Stimulated activated CD8-positive, alpha-beta memory T cell treated with anti-CD3 and anti-CD28 coated beads, Interleukin-15, amount 100 ng/mL, for 24 hours (primary cell): ENCODE data around the gene CCNDBP1.
"Not testable (repeated sequence)": the region's sequence is repeated elsewhere in the genome, so short reads cannot be mapped to it uniquely, and the experiment has no call there.

Experiments
- DNase-seq: peaks from one replicate; pipeline ENCODE4 v3.0.0-alpha.2; 2020; ENCODE audit warnings: low read depth

CCNDBP1 gene

DNA sequence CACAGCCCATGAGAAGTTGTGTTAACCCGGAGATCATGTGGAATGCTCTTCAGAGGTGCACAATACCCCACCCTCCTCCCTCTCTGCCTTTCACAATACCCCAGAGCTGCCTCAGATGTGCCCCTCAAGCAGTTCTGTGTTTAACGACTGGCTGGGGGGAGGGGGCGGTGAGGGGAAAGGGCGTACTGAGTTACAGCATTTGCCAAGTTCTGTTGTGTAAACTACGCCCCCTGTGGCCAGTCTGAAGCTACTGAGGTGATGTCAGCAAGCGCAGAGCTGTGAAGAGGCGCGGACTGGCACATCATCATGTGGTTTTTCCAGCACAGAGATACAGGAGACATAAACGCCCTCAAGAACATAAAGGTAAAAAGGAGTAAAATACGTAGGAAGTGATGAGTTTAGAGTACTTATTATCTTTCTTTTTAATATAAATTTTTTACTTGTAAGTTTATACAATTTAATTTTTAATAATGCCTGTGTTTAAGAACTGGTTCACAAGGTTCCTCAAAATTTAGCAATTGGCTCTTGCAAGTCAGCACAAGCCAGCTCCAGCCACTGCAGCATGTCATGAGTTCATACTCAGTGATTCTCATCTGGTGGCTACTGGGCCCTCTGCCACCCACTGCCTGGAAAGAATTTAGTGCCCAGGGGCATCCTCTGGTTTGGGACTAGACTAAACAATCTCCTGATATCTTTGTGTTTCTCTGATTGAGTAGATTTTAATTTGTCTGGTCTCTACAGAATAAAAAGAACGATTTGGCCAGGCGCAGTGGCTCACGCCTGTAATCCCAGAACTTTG lies 33.9 kb downstream of the CCNDBP1 start:
- no peak for DNase-seq

DNA sequence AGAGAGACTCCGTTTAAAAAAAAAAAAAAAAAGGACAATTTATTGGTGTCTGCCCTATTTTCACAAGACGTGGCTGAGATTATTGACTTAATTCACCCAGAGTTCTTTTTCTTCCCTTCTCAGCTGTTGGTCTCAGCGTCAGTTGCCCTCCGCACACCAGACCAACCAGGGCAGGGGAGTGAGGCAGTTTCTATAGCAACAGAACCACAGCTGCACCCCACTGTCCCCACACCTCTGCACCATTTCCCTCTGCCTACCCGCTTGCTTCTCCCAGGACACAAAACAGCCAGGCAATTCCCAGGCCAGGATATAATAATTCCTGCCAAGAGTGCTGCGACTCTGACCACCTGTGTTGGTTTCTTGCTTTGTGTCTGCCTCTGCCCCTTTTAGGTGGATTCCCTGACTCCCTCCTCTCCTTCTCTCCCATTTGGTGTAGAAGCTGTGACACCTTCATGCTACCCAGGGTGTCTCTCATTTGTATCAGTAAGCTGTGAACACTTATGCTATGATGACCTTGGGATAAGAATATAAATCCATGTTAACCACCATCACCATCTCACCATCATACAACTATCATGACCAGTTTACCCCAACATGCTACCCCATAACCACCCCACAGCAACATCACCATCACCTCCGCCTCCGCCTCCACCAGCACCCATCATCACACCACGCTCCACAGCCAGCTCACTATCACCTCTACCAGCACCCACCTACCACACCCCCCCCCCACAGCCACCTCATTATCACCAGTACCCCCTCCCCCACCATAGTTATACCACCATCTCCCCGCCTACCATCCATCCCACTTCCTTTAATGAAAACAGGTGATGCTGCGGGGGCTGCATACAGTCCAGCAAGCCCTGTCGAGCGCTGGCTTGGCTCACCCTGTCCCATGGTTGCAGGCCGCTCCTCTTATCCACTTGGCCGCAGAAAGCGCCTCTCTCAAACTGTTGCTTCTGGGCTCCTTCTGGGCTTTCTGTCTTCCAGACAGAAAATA lies 35.0 kb downstream of the CCNDBP1 start:
- DNase-seq: no peak

DNA sequence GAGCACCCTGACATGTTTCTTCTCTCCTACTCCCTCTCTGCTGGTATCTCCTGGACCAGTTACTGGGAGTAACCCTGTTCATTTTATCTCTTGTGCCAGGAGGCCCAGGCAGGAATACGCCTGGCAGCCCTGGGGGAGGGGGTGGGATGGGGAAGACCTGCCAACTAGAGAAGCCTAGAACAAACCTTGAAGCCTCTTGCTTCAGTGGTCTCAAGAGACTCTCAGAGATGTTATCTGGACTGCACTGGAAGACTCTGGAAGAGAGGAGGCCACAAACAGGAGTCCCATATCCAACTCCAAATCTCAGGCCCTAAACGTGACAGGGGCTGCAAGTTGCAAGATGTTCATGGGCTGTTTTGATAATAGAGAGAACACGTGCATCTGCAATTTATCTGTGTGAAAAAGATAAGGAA lies 35.8 kb downstream of the CCNDBP1 start, which contains the start of gene EPB42:
TSS of gene EPB42 (minus strand) at position 28 of the 413 bp plus-strand sequence. CDS start 193 bp downstream, outside the sequence.
- no peak for DNase-seq

DNA sequence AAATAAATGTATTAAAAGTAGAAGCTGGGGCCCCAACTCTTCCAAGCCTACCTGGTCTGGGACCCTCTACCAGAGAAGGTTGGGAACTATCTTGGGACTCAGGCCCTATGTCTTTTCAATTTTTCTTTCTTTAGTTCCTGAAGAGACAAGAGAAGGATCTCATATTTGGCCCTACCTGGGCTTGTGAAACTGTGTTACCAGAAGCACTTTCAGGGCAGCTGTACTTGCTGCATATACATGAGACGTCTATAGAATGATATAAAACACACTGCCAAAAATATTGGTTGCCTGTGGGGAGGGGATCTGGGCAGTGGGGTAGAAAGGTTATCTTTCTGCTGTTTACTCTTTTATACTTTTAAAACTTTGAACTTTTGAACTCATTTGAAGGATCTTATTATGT lies 36.2 kb downstream of the CCNDBP1 start:
- no peak for DNase-seq

DNA sequence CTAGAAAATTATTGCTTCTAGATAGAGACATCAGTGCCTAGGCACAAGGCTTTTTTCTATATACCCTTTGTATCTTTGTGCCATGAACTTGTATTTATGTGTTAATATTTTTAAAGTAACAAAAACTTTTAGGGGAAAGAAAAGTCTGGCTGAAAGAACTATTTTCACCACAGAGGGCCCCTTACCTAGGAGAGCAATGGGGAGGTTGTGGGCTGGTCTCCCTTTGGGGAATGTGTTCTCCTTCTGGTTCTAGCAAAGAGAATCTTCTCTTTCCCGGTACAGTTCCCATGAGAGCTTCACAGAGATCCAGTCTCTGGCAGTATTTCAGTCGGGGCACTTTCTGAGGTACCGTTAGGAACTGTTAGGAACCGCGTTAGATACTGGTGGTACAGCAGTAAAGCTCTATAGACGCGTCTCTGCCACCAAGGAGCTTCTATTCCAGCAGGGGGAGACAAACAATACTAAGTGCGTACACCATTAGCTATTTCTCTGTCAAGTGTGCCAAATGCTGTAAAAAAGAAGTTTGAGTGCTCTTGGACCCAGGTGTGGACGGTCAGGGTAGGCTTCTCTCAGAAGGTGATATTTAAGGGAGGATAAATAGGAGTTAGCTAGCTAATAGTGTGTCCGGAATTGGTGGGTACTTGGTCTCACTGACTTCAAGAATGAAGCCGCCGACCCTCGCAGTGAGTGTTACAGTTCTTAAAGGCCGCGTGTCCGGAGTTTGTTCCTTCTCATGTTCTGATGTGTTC lies 40.2 kb downstream of the CCNDBP1 start:
- no peak for DNase-seq

DNA sequence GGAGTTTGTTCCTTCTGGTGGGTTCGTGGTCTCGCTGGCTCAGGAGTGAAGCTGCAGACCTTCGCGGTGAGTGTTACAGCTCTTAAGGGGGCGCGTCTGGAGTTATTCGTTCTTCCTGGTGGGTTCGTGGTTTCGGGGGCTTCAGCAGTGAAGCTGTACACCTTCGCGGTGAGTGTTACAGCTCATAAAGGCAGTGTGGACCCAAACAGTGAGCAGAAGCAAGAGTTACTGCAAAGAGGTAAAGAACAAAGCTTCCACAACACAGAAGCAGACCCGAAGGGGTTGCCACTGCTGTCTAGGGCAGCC lies 40.7 kb downstream of the CCNDBP1 start:
- DNase-seq: not testable (repeated sequence)

DNA sequence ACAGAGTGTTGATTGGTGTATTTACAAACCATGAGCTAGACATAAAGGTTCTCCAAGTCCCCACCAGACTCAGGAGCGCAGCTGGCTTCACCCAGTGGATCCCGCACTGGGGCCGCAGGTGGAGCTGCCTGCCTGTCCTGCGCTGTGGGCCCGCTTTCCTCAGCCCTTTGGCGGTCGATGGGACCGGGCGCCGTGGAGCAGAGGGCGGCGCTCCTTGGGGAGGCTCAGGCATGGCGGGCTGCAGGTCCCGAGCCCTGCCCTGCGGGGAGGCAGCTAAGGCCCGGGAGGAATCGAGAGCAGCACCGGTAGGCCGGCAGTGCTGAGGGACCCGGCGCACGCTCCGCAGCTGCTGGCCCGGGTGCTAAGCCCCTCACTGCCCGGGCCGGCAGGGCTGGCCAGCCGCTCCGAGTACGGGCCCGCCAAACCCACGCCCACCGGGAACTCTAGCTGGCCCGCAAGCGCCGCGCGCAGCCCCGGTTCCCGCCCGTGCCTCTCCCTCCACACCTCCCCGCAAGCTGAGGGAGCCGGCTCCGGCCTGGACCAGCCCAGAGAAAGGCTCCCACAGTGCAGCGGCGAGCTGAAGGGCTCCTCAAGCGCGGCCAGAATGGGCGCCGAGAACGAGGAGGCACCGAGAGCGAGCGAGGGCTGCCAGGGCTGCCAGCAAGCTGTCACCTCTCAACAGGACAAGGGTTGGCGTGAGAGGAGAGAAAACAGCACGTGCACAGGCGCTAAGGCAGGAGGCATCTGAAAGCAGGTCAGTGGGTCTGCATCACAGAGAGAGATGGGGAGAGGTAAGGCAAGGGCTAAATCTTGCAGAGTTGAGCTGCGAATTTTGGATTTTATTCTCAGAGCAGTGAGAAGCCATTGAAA lies 41.5 kb downstream of the CCNDBP1 start:
- DNase-seq: no peak

DNA sequence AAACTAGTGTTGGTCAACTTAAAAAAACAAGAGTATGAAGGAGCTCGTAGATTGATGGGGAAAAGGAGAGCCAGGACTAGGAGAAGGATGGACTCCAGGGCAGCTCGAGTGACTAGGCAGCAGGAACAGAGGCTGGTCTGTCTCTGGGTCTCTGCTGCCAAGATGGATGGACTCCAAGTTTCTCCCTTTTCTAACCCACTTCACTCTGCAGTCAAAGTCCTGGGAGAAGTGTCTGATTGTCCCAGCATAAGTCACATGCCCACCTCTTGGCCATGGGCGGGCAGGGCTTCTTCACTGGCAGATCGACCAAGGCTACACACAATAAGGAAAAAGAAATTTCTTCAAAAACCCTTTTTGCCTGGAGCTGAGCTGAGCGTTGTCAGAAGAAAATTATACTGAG lies 44.8 kb downstream of the CCNDBP1 start:
- DNase-seq: no peak

DNA sequence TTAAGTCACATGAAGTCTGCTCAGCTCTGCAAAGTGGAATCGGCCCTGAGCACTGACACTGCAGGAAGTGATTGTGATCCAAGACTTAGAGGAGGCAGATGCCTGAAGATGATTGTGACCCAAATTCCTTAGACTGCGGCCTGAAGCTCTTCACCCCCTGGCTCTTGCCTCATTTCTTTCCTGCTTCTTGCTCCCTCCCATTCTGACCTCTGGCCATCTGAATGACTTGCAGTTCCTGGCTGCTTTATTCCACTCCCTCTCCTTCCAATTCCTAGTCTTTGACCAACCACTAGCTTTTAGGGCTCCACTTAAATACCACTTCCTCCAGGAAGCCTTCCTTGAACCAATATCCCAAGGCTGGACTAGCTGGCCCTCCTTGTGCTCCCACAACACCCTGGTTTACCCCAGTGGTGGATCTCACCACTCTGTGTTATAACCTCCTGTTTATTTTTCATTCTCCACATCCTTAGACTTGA lies 45.5 kb downstream of the CCNDBP1 start:
- DNase-seq: no peak

DNA sequence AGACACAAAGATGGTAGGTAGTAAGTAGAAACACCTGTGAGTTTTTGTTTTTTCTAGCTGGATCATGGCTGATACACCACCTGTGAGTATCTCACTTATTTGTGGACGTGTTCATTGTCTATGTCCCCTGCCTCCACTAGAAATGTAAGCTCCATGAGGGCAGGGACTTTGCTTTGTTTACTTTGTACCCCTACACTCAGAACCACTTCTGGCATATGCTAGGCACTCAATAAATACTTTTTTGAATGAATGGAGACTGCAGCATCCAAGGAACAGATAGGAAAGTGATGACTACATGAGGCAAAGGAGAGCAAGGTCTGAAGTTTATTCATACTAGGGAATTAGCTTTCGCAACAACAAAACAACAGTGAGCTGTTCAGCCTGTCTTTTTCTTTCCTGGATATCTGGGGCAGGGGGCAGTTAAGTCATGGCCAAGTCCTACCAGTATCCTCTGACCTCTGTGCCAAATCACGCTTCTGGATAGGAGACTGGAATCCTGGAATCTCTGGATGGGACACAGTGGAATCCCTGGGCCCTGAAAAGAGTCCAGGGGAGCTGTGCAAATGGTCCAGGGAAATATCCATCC lies 47.2 kb downstream of the CCNDBP1 start:
- DNase-seq: no peak

DNA sequence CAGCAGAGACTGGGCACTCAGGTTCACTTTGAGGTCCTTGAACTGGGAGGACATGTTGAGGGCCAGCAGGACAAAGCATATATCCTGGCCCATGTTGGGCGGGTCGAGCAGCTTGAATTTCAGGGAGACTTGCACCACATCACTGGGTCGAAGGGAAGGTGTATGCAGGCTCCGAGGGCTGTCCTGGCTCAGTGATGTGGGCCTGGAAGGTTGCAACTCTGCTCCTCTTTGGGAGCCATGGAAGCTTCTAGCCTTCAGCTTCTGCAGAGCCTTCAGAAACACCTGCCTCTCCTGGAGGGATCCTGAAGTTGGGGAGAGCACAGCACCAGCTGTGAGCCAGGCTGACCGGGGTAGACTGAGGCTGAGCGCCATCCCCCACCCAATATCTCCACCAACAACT lies 50.3 kb downstream of the CCNDBP1 start:
- no peak for DNase-seq

DNA sequence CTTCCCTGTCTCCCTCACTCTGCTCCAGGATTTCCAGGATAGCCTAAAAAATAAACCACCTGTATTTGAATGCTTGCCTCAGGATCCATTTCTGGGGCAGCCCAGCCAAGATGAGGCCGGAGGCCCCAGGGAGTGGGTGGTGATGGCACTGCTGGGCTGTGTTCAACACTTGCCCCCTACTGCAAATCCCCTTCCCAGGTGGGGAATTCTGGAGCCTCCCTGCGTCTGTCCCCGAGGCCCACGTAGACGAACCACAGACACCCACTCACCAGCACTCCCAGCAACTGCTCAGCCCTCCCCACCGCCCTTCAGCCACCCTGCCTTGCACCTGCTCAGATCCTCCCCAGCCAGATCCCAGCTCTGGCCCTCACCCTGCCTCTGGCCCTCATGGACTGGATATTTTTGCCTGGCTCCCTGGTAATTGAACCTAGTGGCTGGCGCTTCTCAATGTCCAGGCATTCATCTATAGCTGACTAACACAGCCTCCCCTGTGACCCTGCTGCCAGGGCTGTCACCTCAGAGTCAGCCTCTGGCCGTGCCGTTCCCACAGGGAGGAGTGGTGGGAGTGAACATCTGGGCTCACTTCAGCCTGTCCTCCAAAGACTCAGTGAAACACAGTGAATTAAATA lies 52.8 kb downstream of the CCNDBP1 start:
- DNase-seq: no peak

DNA sequence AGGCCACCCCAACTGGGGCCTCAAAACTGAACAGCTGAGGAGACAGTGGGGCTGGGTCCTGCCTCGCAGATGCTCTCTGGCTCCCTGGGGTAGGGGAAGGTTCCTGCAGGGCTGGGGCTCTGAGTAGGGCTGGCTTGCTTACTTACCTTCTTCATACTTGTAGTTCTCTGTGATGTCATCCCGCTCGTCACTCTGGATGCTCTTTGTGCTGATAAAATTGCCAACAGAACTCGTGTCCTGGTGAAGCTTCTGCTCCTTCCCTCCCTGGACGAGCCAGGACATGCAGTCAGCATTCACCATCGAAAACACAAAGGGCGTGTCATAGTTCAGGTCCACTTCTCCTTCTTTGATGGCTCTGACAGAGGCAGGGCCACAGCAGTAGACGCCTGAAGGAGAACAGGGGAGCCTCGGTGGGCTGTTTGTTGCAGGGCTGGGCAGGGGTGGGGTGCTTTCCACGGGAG lies 53.5 kb downstream of the CCNDBP1 start:
- DNase-seq: no peak

DNA sequence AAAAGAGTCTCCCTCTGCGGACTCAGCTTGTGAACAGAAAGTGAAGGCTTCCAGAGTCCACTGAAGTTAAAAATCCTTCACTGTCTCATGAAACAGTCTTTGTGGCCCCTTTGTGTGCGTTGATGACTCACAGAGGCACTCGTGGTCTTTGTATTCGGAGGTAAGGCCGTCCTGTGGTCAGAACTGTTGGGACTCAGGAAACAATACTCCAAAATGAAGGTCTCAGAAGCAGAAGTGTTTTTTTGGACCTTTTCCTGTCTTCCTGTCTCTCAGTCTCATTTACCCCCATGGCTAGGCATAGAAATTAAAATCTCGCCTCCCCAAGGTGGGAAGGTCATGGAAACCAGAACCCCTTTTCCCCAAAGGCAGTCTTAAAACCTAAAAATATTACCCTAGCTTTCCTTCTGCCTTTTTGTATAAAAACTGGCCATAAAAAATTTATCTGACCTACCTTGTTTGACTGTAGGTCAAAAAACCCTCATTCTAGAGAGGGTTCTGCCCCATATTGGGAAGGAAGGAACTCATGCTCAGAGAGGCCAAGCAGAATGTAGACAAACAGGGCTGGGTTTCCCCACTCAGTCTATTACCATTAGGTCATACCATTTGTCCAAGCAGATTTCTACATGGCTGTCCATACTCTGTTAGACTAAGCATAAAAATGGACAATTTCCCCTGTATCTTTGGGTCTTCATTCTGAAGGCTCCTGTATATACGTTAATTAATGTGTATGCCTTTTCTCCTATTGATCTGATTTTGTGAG lies 54.7 kb downstream of the CCNDBP1 start:
- no peak for DNase-seq

DNA sequence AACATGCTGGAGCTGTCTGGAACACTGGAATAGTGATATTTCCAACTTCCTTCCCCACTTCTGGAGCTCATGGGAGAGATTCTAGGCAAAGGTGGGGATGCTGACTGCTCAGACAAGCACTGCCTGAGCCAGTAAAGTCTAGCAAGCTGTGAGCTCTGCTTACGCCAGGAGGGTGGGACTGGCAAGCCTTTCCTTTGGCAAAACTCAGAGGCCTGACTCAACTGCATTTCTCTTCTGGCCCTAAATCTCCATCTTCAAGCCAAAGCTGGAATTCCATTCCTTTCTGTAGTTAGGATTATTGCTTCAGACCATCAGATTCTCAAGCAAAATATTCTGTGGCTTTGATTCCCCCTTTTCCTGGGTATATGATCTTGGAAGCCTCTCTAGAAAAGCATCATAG lies 55.9 kb downstream of the CCNDBP1 start:
- no peak for DNase-seq

DNA sequence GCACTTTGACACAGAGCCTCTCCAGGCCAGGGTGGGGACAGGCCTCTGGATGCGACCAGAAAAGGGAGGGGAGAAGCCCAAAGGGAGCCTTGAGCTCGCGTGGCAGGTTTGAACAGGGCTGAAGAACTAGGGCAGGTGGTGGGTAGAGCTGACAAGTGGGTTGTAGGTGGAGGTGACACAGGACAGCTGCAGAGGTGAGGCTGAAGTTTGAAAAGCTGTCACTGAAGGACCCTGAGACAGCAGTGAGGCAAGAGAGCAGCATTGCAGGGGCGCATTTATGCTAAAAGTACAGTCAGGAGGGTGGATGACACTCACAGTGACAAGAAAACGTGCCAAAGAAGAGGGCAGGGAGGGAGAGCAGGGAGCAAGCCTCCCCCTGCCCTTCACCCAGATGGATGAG lies 57.4 kb downstream of the CCNDBP1 start:
- DNase-seq: no peak

DNA sequence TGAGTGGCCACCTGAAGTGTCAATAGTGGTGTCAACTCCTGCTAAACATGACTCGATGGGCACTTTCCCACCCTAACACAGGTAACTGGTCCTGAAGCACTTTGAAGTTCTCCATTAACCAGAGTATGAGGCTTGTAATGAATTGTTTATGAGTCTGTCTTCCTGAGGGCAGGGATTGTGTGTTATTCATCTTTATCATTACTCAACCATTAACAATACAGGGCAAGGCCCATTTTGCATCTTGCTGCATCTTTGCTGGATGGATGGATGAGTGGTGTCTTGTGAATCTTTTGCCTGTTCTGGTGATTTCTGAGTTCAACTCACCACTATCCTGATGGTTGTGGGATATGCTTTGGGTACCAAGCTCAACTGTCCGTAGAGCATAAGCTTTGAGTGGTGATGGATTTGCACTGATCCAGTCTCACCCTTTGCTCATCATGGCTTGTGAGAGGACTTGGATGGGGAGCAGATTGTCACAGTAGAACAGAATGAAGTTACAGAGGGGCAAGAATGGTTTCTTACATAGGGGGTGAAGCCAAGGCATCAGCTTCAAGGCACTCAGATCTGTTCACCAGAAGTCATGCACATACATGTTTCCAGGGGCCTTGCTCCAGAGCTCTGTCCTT lies 57.9 kb downstream of the CCNDBP1 start:
- no peak for DNase-seq

DNA sequence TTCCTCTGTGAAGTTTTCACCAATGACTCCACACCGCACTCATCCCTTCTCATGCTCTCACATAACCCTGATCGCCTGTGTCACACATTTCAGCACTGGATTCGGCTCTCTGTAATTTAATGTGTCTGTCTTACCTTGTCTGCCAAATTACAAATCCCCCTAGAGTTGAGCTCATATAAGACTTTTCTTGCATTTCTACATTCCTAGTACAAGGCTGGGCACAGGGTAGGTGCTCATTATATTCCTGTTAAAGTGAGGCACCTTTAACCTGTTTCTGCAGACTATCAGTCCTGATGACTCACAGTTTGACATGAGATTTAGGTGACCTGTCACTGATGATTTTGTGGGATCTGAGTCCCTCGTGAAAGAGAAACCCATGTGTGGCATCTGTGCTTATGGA lies 58.9 kb downstream of the CCNDBP1 start:
- DNase-seq: no peak

DNA sequence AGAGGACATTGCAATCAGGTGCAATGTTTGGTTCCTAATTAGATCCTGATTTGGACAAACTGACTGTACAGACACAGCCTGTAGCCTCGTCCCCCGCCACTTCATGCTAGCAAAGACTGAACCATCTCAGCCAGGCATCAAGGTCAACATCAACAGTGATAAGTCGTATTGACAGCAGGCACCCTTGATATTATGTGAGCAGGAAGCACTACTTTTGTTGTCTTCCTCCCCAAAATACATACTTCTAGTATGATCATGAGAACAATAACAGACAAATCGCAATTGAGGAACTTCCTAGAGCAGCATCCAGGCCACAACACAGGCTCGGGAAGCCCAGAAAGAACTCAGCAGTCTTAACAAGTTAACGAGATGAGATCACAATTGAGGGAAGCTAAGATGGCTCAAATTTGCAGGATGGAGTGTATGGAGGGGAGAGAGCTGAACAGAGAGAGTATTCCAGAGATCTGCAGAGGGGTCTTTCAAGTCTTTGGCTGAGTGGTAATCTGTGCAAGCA lies 61.1 kb downstream of the CCNDBP1 start:
- no peak for DNase-seq
